Gastrocnemius medialis (tissue), 4 donors: Measurements from ENCODE around the gene CAPZA2. TPM values are rescaled to one million over a fixed set of nuclear protein-coding genes. Genes with fewer than 3 reads are reported as not detected.

ENCODE experiments used
- ATAC-seq, 2 donors: fragments of 150-250 bp; one replicate each; pipeline ENCODE4 v1.9.1; 2016
- DNase-seq, 2 donors: peaks; one replicate each; pipeline ENCODE4 v3.0.0-alpha.2; 2019
- H3K27ac ChIP-seq, 4 donors: fragments of 200-600 bp; sonication (generic); 1 replicate in 1 of 4; 2 replicates in 3 of 4; pipeline ENCODE4 v1.5.1; 2016 to 2018; ENCODE audit warnings: mild to moderate bottlenecking in 2 of 4, moderate library complexity in 1 of 4
- H3K27me3 ChIP-seq, 3 donors: fragments of 200-600 bp; sonication (generic) in 2 of 3; 1 replicate in 1 of 3; 2 replicates in 2 of 3; pipeline versions ENCODE4 v1.5.1 to v1.6.0; 2016 to 2019; ENCODE audit warnings: mild to moderate bottlenecking in 1 of 3, moderate library complexity in 1 of 3
- H3K36me3 ChIP-seq, 2 donors: fragments of 200-600 bp; sonication (generic) in 1 of 2; one replicate each; pipeline ENCODE4 v1.5.1; 2017 to 2018
- H3K4me1 ChIP-seq, 2 donors: fragments of 200-600 bp; sonication (generic) in 1 of 2; one replicate each; pipeline ENCODE4 v1.5.1; 2016 to 2017; ENCODE audit warnings: mild to moderate bottlenecking in 2 of 2
- H3K4me3 ChIP-seq, 4 donors: fragments of 200-600 bp; sonication (generic) in 3 of 4; 1 replicate in 1 of 4; 2 replicates in 3 of 4; pipeline ENCODE4 v1.5.1; 2016 to 2019; ENCODE audit warnings: mild to moderate bottlenecking in 2 of 4
- H3K9me3 ChIP-seq, 3 donors: fragments of 200-600 bp; sonication (generic) in 2 of 3; 1 replicate in 1 of 3; 2 replicates in 2 of 3; pipeline ENCODE4 v1.5.1; 2016 to 2019
- POLR2A ChIP-seq, 2 donors: fragments of 450-650 bp; IDR thresholded peaks; one replicate each; pipeline ENCODE4 v1.6.1; 2017; ENCODE audit warnings: antibody characterized with exemption in 2 of 2, mild to moderate bottlenecking in 2 of 2, moderate library complexity in 2 of 2
- in situ Hi-C, 4 donors: fragments of 200-750 bp; cut with MboI; loops; one replicate each; pipeline versions ENCODE4 v1.15.0 to v1.8.0; 2017; ENCODE audit warnings: low sequenced_read_pairs in 4 of 4
- intact Hi-C: fragments of 100-400 bp; cut with DNase I; formaldehyde crosslinking; loops from one replicate; pipeline ENCODE4 v1.15.1; 2023; ENCODE audit warnings: low total_unique reads
- total RNA-seq, 4 donors: library from RNA; depleted of rRNA; stranded (reverse); fragments of >200 nt; gene quantifications; one replicate each; pipeline versions ENCODE4 v1.1.0 to v1.2.3, GENCODE V29; 2016
- TF ChIP-seq, protein P1 (sequence below), 5 experiments: fragments of 450-650 bp in 3 of 5; fragments of 200-600 bp in 2 of 5; sonication (generic) in 2 of 5; IDR thresholded peaks in 4 of 5; conservative IDR thresholded peaks in 1 of 5; 1 replicate in 4 of 5; 2 replicates in 1 of 5; pipeline ENCODE4 v1.5.1; 2016 to 2019; ENCODE audit warnings: antibody characterized with exemption in 5 of 5, mild to moderate bottlenecking in 3 of 5, moderate library complexity in 3 of 5

CAPZA2 gene
- total RNA-seq, 4 donors from 2014 or later: 110 to 158 (median 137) TPM

DNA sequence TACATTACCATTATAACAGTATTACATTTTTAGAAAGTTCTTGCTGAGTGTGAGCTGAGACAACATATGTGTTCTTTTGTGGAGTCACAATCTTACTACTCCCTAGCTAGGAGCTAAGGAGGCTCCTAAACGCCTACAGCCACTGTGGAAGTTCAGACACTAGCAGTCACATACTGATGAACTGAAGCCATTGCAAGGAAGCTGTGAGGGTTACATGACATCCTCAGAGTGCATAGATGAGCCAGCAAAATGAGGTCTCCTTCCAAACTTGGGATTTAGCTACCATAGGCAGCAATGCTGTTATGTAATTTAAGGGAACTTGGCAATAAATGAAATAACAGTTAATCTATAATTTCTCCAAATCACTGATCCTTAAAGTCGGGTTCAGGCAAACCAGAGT is 80.1 kb downstream of the CAPZA2 start:
- intact Hi-C loops (no loop called here), in situ Hi-C loops (no loop called here)
- H3K27me3 ChIP-seq: no peaks in the 10 kb centered on the region
- H3K9me3 ChIP-seq: no peaks in the 10 kb centered on the region
- no peak for ATAC-seq
- H3K4me3 ChIP-seq: no peak overlapping the region
- H3K36me3 ChIP-seq: no peaks in the 10 kb centered on the region
- no peak for DNase-seq
- TF ChIP-seq, protein P1, sequence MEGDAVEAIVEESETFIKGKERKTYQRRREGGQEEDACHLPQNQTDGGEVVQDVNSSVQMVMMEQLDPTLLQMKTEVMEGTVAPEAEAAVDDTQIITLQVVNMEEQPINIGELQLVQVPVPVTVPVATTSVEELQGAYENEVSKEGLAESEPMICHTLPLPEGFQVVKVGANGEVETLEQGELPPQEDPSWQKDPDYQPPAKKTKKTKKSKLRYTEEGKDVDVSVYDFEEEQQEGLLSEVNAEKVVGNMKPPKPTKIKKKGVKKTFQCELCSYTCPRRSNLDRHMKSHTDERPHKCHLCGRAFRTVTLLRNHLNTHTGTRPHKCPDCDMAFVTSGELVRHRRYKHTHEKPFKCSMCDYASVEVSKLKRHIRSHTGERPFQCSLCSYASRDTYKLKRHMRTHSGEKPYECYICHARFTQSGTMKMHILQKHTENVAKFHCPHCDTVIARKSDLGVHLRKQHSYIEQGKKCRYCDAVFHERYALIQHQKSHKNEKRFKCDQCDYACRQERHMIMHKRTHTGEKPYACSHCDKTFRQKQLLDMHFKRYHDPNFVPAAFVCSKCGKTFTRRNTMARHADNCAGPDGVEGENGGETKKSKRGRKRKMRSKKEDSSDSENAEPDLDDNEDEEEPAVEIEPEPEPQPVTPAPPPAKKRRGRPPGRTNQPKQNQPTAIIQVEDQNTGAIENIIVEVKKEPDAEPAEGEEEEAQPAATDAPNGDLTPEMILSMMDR (IDR thresholded peaks at IDR 0.05 in 4 of 5, conservative IDR thresholded peaks at IDR 0.05 in 1 of 5): no peak
- TF ChIP-seq POLR2A (IDR thresholded peaks at IDR 0.05): no peak
- no peaks in the 10 kb centered on the region for H3K4me1 ChIP-seq
- H3K27ac ChIP-seq: no peak overlapping the region

DNA sequence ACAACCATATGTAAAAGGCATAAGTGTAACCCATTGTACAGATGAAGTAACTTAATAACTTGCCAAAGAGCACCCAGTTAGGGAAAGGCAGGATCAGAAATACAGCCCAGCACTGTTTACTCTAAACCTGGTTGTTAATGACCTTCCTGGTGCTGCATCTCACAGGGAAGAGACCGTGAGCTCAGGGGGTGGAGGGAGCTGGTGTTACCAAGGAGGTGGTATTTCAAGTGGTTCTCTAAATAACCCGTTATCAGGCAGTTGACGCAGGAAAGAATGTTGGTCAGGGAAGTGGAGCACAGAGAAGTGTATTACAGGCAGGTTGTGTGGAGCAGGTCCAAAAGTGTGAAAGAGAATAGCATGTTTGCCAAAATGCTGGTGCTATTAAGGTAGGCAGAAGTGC is 86.5 kb downstream of the CAPZA2 start:
- intact Hi-C loops: no loop called here
- in situ Hi-C loops: no loop called here
- Histone ChIP-seq H3K4me3 (no peak overlapping the region), H3K27ac (no peak overlapping the region), H3K9me3 (no peaks in the 10 kb centered on the region), H3K4me1 (peaks cover 5 to 9% of the 10 kb centered on the region in 2 donors), H3K27me3 (no peaks in the 10 kb centered on the region), H3K36me3 (no peaks in the 10 kb centered on the region)
- TF ChIP-seq, protein P1 (IDR thresholded peaks at IDR 0.05 in 4 of 5, conservative IDR thresholded peaks at IDR 0.05 in 1 of 5): no peak
- no peak for TF ChIP-seq POLR2A (IDR thresholded peaks at IDR 0.05)
- ATAC-seq: no peak
- no peak for DNase-seq

DNA sequence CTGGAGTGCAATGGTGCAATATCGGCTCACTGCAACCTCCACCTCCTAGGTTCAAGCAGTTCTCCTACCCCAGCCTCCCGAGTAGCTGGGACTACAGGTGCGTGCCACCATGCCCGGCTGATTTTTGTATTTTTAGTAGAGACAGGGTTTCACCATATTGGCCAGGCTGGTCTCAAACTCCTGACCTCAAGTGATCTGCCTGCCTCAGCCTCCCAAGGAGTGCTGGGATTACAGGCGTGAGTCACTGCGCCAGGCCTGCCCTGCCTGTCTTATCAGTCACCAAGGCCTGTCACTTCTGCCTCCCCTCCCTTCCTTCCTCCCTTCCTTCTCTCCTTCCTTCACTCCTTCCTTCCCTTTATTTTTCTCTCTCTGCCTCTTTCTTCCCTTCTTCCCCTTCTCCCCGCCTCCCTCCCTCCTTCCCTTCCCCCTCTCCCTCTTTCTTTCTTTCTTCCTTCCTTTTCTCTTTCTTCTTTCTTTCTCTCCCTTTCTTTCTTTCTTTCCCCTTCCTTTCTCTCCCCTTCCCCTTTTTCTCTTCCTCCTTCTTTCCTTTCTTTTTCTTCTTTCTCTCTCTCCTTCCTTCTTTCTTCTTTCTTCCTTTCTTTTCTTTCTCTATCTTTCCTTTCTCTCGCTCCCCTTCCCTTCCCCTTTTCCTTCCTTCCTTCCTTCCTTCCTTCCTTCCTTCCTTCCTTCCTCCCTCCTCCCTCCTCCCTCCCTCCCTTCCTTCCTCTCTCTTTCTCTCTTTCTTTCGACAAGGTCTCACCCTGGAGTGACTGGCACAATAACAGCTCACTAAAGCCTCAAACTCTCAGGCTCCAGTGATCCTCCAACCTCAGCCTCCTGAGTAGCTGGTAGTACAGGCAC is 87.8 kb downstream of the CAPZA2 start:
- TF ChIP-seq POLR2A (IDR thresholded peaks at IDR 0.05): no peak
- TF ChIP-seq, protein P1 (IDR thresholded peaks at IDR 0.05 in 4 of 5, conservative IDR thresholded peaks at IDR 0.05 in 1 of 5): no peak
- Histone ChIP-seq H3K4me3 (no peak overlapping the region), H3K36me3 (no peaks in the 10 kb centered on the region), H3K27me3 (no peaks in the 10 kb centered on the region), H3K27ac (no peak overlapping the region), H3K4me1 (peaks cover 14 to 17% of the 10 kb centered on the region in 2 donors), H3K9me3 (no peaks in the 10 kb centered on the region)
- ATAC-seq (no peak), DNase-seq (no peak)
- in situ Hi-C loops: loop anchor here in 1 of 4 donors (10.0 kb wide), 1 partner anchor 85 kb away; the partner anchor contains the start of gene CAPZA2
- intact Hi-C loops: loop anchor here (5.0 to 10.0 kb wide), 3 partner anchors 72 to 318 kb away; partner anchors contain the start of gene MET

DNA sequence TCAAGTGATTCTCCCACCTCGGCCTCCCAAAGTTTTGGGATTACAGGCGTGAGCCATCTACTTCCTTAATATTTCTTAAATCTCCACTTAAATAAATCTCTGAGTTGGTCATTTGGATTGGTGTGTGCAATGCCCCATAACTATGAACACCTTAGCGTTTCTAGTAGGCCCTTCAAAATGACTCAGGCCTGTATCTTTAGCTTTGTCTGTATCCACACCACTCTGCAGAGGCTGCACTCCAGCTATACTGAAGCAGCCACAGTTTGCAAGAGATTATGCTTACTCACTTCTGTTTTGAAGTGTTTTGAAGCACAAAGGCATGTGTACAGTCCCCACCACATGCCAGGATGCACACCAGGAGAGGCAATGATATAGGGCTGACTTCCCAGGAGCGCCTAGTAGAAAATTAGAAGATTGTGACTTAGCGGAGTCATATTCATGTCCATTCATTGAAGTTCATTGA is 88.5 kb downstream of the CAPZA2 start:
- TF ChIP-seq POLR2A (IDR thresholded peaks at IDR 0.05): no peak
- TF ChIP-seq, protein P1 (IDR thresholded peaks at IDR 0.05 in 4 of 5, conservative IDR thresholded peaks at IDR 0.05 in 1 of 5): no peak
- H3K4me1 ChIP-seq: peaks cover 21 to 24% of the 10 kb centered on the region in 2 donors
- H3K27me3 ChIP-seq: no peaks in the 10 kb centered on the region
- DNase-seq: no peak
- in situ Hi-C loops: loop anchor here in 1 of 4 donors (10.0 kb wide), 1 partner anchor 86 kb away; the partner anchor contains the start of gene CAPZA2
- no peak overlapping the region for H3K4me3 ChIP-seq
- no peaks in the 10 kb centered on the region for H3K9me3 ChIP-seq
- no peak overlapping the region for H3K27ac ChIP-seq
- no peaks in the 10 kb centered on the region for H3K36me3 ChIP-seq
- no peak for ATAC-seq
- intact Hi-C loops: loop anchor here (5.0 to 10.0 kb wide), 3 partner anchors 71 to 319 kb away; partner anchors contain the start of gene MET
